Ascending aorta (tissue), 2 donors: ENCODE data around the gene ARID4A. TPM values are rescaled to one million over a fixed set of nuclear protein-coding genes. Genes with fewer than 3 reads are reported as not detected.
A peak's percentile ranks its signal among the peaks of the same experiment; 100 is the strongest.
"Not testable (repeated sequence)": the region's sequence is repeated elsewhere in the genome, so short reads cannot be mapped to it uniquely, and the experiment has no call there.

Source experiments
- DNase-seq, 2 donors: peaks; one replicate each; pipeline ENCODE4 v3.0.0-alpha.2; 2019; ENCODE audit warnings: low spot score in 2 of 2
- H3K27ac ChIP-seq, 2 donors: fragments of 200-600 bp; sonication (generic); one replicate each; pipeline ENCODE4 v1.5.1; 2016 to 2017; ENCODE audit warnings: mild to moderate bottlenecking in 1 of 2
- H3K27me3 ChIP-seq: fragments of 200-600 bp; sonication (generic); one replicate; pipeline ENCODE4 v1.5.1; 2017
- H3K36me3 ChIP-seq, 2 donors: fragments of 200-600 bp; sonication (generic); one replicate each; pipeline ENCODE4 v1.5.1; 2016
- H3K4me1 ChIP-seq, 2 donors: fragments of 200-600 bp; sonication (generic); one replicate each; pipeline ENCODE4 v1.5.1; 2016 to 2017; ENCODE audit warnings: mild to moderate bottlenecking in 1 of 2
- H3K4me3 ChIP-seq, 2 donors: fragments of 200-600 bp; sonication (generic); one replicate each; pipeline ENCODE4 v1.5.1; 2016 to 2017; ENCODE audit warnings: mild to moderate bottlenecking in 1 of 2
- H3K9me3 ChIP-seq, 2 donors: fragments of 200-600 bp; sonication (generic); one replicate each; pipeline ENCODE4 v1.5.1; 2016
- intact Hi-C: fragments of 100-400 bp; cut with DNase I; formaldehyde crosslinking; loops from one replicate; pipeline ENCODE4 v1.15.1; 2023
- total RNA-seq: library from RNA; depleted of rRNA; stranded (reverse); fragments of >200 nt; gene quantifications from one replicate; pipeline ENCODE4 v1.1.0, GENCODE V29; 2016
- TF ChIP-seq, protein P1 (sequence below), 3 experiments: fragments of 200-600 bp in 2 of 3; fragments of 450-650 bp in 1 of 3; sonication (generic) in 2 of 3; IDR thresholded peaks; one replicate each; pipeline ENCODE4 v1.5.1; 2016 to 2019; ENCODE audit warnings: antibody characterized with exemption in 3 of 3, mild to moderate bottlenecking in 1 of 3, moderate library complexity in 1 of 3

The ARID4A gene, protein sequence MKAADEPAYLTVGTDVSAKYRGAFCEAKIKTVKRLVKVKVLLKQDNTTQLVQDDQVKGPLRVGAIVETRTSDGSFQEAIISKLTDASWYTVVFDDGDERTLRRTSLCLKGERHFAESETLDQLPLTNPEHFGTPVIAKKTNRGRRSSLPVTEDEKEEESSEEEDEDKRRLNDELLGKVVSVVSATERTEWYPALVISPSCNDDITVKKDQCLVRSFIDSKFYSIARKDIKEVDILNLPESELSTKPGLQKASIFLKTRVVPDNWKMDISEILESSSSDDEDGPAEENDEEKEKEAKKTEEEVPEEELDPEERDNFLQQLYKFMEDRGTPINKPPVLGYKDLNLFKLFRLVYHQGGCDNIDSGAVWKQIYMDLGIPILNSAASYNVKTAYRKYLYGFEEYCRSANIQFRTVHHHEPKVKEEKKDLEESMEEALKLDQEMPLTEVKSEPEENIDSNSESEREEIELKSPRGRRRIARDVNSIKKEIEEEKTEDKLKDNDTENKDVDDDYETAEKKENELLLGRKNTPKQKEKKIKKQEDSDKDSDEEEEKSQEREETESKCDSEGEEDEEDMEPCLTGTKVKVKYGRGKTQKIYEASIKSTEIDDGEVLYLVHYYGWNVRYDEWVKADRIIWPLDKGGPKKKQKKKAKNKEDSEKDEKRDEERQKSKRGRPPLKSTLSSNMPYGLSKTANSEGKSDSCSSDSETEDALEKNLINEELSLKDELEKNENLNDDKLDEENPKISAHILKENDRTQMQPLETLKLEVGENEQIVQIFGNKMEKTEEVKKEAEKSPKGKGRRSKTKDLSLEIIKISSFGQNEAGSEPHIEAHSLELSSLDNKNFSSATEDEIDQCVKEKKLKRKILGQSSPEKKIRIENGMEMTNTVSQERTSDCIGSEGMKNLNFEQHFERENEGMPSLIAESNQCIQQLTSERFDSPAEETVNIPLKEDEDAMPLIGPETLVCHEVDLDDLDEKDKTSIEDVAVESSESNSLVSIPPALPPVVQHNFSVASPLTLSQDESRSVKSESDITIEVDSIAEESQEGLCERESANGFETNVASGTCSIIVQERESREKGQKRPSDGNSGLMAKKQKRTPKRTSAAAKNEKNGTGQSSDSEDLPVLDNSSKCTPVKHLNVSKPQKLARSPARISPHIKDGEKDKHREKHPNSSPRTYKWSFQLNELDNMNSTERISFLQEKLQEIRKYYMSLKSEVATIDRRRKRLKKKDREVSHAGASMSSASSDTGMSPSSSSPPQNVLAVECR
- 18.2 TPM for total RNA-seq

DNA sequence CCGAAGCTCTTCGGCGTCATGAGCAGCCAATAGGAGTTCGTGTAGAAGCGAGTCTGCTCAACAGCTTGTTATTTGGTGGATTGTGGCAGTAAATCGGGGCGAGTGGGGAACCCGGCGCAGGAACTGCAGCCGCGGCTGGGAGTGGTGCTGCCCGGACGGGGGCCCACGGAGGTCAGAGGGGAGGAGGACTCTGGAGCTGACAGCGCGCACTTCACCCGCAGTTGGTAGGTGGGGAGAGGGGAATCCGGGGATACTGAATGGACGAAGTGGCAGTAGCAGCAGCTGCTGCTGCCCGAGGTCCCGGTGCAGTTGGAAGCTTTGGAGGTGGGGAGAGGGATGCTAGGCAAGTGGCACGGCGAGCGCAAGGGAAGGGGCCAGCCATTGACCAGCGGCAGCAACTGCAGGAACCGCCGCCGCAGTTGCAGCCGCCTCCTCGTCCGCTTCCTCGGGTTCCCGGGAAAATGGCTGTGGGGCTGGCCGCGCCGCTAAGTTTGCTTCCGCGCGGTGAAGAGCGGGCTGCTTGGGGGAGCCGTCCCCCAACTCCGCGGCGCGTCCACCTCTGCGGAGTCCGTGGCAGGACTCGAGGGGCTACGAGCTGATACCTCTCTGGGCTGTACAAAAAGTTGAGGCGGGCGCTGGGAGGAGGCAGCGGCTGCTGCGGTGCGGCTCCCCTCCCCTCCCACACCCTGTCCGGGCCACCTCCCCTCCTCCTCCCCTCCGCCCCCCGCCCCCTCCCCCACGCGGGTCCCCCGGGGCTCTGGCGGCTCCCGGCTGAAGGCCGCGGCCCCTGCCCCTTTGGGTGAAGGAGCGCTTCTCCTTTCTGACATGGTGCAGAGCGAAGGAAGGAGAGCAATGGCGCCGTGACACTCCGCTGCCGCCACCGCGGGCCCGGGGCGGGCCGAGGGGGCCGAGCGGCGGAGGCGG is at the start of gene ARID4A:
ARID4A (plus strand) TSS at position 79 of the 924 bp plus-strand sequence. CDS start 1,300 bp downstream, outside the sequence.
- H3K27ac ChIP-seq, result peak within 1 kb of the TSS; percentile 93 to 96
- no peaks in the 10 kb centered on the region for H3K27me3 ChIP-seq
- intact Hi-C loops, result loop anchor here (2.0 kb wide), 2 partner anchors 98 to 128 kb away; partner anchors contain the start of genes ACTR10, KIAA0586 and TIMM9
- TF ChIP-seq, protein P1, sequence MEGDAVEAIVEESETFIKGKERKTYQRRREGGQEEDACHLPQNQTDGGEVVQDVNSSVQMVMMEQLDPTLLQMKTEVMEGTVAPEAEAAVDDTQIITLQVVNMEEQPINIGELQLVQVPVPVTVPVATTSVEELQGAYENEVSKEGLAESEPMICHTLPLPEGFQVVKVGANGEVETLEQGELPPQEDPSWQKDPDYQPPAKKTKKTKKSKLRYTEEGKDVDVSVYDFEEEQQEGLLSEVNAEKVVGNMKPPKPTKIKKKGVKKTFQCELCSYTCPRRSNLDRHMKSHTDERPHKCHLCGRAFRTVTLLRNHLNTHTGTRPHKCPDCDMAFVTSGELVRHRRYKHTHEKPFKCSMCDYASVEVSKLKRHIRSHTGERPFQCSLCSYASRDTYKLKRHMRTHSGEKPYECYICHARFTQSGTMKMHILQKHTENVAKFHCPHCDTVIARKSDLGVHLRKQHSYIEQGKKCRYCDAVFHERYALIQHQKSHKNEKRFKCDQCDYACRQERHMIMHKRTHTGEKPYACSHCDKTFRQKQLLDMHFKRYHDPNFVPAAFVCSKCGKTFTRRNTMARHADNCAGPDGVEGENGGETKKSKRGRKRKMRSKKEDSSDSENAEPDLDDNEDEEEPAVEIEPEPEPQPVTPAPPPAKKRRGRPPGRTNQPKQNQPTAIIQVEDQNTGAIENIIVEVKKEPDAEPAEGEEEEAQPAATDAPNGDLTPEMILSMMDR (IDR thresholded peaks at IDR 0.05), result no peak
- peaks cover 5 to 23% of the 10 kb centered on the region in 2 donors for H3K4me1 ChIP-seq
- H3K4me3 ChIP-seq, result peak within 1 kb of the TSS; percentile 94
- H3K9me3 ChIP-seq, result no peaks in the 10 kb centered on the region
- H3K36me3 ChIP-seq, result peaks cover 1 to 24% of the 10 kb centered on the region in 2 donors
- DNase-seq, result peak in 1 of 2 donors; percentile 70

DNA sequence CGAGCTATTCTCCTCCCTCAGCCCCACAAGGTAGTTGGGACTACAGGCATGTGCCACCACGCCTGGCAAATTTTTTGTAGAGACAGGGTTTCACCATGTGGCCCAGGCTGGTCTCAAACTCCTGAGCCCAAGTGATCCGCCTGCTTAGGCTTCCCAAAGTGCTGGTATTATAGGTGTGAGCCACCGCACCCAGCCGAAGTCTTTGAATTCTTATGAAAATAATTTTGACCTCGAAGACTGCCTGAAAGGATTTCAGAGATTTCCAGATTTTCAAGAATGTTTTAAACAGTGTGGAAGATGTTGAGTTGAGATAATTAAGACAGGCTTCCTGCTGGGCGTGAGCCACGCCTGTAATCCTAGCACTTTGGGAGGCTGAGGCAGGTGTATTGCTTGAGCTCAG is 48.7 kb upstream of the ARID4A start:
- no peaks in the 10 kb centered on the region for H3K9me3 ChIP-seq
- no peak for DNase-seq
- TF ChIP-seq, protein P1 (IDR thresholded peaks at IDR 0.05), result no peak
- peaks cover 2 to 16% of the 10 kb centered on the region in 2 donors for H3K4me1 ChIP-seq
- no peak overlapping the region for H3K27ac ChIP-seq
- H3K27me3 ChIP-seq, result no peaks in the 10 kb centered on the region
- intact Hi-C loops, result no loop called here
- H3K36me3 ChIP-seq, result peaks cover 11 to 41% of the 10 kb centered on the region in 2 donors
- no peak overlapping the region for H3K4me3 ChIP-seq

DNA sequence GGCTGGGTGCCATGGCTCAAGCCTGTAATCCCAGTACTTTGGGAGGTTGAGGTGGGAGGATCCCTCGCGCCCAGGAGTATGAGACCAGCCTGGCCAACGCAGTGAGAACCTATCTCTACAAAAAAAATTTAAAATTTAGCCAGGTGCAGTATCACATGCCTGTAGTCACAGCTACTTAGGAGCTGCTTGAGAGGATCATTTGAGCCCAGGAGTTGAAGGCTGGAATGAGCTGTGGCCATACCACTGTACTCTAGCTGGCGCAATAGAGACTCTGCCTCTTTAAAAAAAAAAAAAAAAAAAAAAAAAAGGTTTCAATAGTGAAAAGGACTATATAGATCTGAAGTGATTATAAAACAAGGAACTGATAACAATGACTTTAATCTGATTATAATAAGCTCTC is 40.2 kb upstream of the ARID4A start:
- H3K36me3 ChIP-seq, result peaks cover 64 to 80% of the 10 kb centered on the region in 2 donors
- H3K27me3 ChIP-seq, result no peaks in the 10 kb centered on the region
- no peak overlapping the region for H3K27ac ChIP-seq
- TF ChIP-seq, protein P1 (IDR thresholded peaks at IDR 0.05), result no peak
- H3K9me3 ChIP-seq, result no peaks in the 10 kb centered on the region
- intact Hi-C loops, result no loop called here
- no peak for DNase-seq
- H3K4me1 ChIP-seq, result no peaks in the 10 kb centered on the region
- no peak overlapping the region for H3K4me3 ChIP-seq

DNA sequence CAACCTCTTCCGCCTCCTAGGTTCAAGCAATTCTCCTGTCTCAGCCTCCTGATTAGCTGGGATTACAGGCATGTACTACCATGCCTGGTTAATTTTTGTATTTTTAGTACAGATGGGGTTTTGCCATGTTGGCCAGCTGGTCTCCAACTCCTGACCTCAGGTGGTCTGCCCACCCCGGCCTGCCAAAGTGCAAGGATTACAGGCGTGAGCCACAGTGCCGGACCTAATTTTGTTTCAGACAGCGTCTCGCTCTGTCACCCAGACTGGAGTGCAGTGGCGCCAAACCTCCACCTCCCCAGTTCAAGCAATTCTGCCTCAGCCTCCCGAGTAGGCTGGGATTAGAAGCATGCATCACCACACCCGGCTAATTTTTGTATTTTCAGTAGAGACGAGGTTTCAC is 36.4 kb upstream of the ARID4A start:
- DNase-seq, H3K4me1 ChIP-seq, H3K4me3 ChIP-seq, H3K27ac ChIP-seq, intact Hi-C loops, H3K27me3 ChIP-seq, H3K9me3 ChIP-seq: not testable (repeated sequence)
- peaks cover 83 to 93% of the 10 kb centered on the region in 2 donors for H3K36me3 ChIP-seq

DNA sequence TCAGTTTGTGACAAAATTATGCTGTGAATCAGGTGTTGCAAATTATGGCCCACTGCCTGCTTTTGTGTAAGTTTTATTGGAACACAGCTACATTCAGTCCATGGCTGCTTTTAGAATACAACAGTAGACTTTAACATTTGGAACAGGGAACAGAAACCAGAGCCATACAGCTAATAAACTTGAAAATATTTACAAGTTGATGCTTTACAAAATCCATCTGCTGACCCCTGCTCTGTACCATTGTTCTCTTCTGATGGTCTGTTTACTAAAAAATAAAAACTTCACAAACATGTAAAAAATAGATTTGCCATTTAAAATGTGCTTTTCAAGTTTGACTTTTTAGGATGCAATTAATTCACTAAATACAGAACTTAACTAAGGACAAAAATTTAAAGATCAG is 33.0 kb upstream of the ARID4A start:
- intact Hi-C loops, result no loop called here
- DNase-seq, result no peak
- Histone ChIP-seq H3K9me3 (no peaks in the 10 kb centered on the region), H3K36me3 (peaks cover 83 to 90% of the 10 kb centered on the region in 2 donors), H3K27ac (no peak overlapping the region), H3K27me3 (no peaks in the 10 kb centered on the region), H3K4me1 (no peaks in the 10 kb centered on the region), H3K4me3 (no peak overlapping the region)
- TF ChIP-seq, protein P1 (IDR thresholded peaks at IDR 0.05), result no peak
